Astrocyte of the spinal cord (primary cell): Measurements from ENCODE around the gene PKNOX2.

Experiments used
- DNase-seq: peaks from one replicate; pipeline ENCODE4 v3.0.0; 2011; ENCODE audit warnings: low read depth, low spot score
- H3K4me3 ChIP-seq: 2 replicates; pipeline ENCODE4 v1.5.1; 2011; ENCODE audit warnings: low read depth, mild to moderate bottlenecking, low read length, moderate library complexity
- CTCF ChIP-seq: IDR thresholded peaks from 2 replicates; pipeline ENCODE4 v1.5.1; 2012; ENCODE audit warnings: low read depth, mild to moderate bottlenecking, low read length, inconsistent platforms
- in situ Hi-C: cut with HindIII; loops from 2 replicates; pipeline ENCODE4 v1.10.0; 2017; ENCODE audit warnings: low sequenced_read_pairs

PKNOX2 gene

GRCh38 chr11:125413226-125413625 is 248.7 kb downstream of the PKNOX2 start:
- TF ChIP-seq CTCF, result no peak
- no peak overlapping the region for H3K4me3 ChIP-seq
- no peak for DNase-seq
- in situ Hi-C loops, result no loop called here

- in situ Hi-C loops, result no loop called here
- H3K4me3 ChIP-seq, result no peak overlapping the region
- no peak for TF ChIP-seq CTCF
- DNase-seq, result no peak
These were observed 249.6 kb downstream of the PKNOX2 start for GRCh38 chr11:125414121-125414520.

- no peak for DNase-seq
- in situ Hi-C loops, result no loop called here
- no peak overlapping the region for H3K4me3 ChIP-seq
- no peak for TF ChIP-seq CTCF
These were observed 252.7 kb downstream of the PKNOX2 start for GRCh38 chr11:125416981-125417935.

GRCh38 chr11:125418396-125418795 is 253.8 kb downstream of the PKNOX2 start:
- DNase-seq, result no peak
- H3K4me3 ChIP-seq, result no peak overlapping the region
- in situ Hi-C loops, result no loop called here
- TF ChIP-seq CTCF, result no peak

- H3K4me3 ChIP-seq, result no peak overlapping the region
- DNase-seq, result no peak
- no peak for TF ChIP-seq CTCF
- in situ Hi-C loops, result no loop called here
These were observed 258.1 kb downstream of the PKNOX2 start for GRCh38 chr11:125422681-125423080.

GRCh38 chr11:125423247-125423849 is 258.8 kb downstream of the PKNOX2 start:
- peak; percentile 48 for TF ChIP-seq CTCF
- in situ Hi-C loops, result no loop called here
- no peak for DNase-seq
- no peak overlapping the region for H3K4me3 ChIP-seq
